ENCODE measurements around the gene ASAP2.

Gene ASAP2

GRCh38 chr2:9247177-9247576 is 40.6 kb downstream of the ASAP2 start:
- H3K9me3 ChIP-seq (ENCODE audit: insufficient read depth, low read length, severe bottlenecking): no peaks in the 10 kb centered on the region
- no peak overlapping the region for H3K27ac ChIP-seq (ENCODE audit: low read length)
- no peaks in the 10 kb centered on the region for H3K4me1 ChIP-seq (ENCODE audit: insufficient read depth, low read length)
- no peak overlapping the region for H3K4me2 ChIP-seq (ENCODE audit: insufficient read depth, low read length)
- DNase-seq (no peak), ATAC-seq (ENCODE audit: insufficient read depth, low read depth) (no peak)
- H3K9ac ChIP-seq (ENCODE audit: low read depth, low read length): no peak overlapping the region
- H2AFZ ChIP-seq (ENCODE audit: low read depth, low read length): no peak overlapping the region
- H3K27me3 ChIP-seq (ENCODE audit: insufficient read depth, low read length, poor library complexity): no peaks in the 10 kb centered on the region
- TF ChIP-seq EZH2 (IDR thresholded peaks at IDR 0.05; ENCODE audit: borderline replicate concordance, low read depth, low read length, severe bottlenecking): no peak
- TF ChIP-seq, protein P1, sequence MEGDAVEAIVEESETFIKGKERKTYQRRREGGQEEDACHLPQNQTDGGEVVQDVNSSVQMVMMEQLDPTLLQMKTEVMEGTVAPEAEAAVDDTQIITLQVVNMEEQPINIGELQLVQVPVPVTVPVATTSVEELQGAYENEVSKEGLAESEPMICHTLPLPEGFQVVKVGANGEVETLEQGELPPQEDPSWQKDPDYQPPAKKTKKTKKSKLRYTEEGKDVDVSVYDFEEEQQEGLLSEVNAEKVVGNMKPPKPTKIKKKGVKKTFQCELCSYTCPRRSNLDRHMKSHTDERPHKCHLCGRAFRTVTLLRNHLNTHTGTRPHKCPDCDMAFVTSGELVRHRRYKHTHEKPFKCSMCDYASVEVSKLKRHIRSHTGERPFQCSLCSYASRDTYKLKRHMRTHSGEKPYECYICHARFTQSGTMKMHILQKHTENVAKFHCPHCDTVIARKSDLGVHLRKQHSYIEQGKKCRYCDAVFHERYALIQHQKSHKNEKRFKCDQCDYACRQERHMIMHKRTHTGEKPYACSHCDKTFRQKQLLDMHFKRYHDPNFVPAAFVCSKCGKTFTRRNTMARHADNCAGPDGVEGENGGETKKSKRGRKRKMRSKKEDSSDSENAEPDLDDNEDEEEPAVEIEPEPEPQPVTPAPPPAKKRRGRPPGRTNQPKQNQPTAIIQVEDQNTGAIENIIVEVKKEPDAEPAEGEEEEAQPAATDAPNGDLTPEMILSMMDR (IDR thresholded peaks at IDR 0.05; ENCODE audit: borderline replicate concordance, extremely low read depth, low read length, poor library complexity, severe bottlenecking): no peak
- peaks cover 21% of the 10 kb centered on the region for H3K79me2 ChIP-seq (ENCODE audit: insufficient read depth, low read length)
- peaks cover 38% of the 10 kb centered on the region for H4K20me1 ChIP-seq (ENCODE audit: insufficient read depth, low read length)
- no peaks in the 10 kb centered on the region for H3K36me3 ChIP-seq (ENCODE audit: insufficient read depth, low read length)
- no peak overlapping the region for H3K4me3 ChIP-seq (ENCODE audit: low read depth in 1 of 2, low read length in 2 of 2)

DNA sequence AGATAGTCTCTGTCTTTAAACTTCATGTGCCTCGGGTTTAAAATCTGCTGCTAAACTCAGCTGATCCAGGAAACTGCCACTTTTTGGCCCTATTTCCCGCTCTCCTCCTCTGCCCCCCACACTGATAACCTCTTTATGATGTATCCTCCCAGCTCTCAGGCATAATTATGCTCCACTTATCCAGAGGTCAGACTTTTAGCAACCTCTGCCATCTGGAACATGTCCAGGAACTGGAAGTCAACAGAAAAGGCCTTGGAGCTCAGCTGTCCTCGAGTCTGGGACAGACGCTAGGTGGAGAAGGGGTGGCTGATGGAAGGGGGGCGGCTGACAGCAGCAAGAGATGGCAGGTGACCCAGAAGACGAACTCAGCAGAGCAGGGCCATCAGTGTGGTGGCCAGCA is 41.2 kb downstream of the ASAP2 start:
- Histone ChIP-seq H3K4me1 (ENCODE audit: insufficient read depth, low read length) (no peaks in the 10 kb centered on the region), H3K4me3 (ENCODE audit: low read depth in 1 of 2, low read length in 2 of 2) (no peak overlapping the region), H3K79me2 (ENCODE audit: insufficient read depth, low read length) (peaks cover 21% of the 10 kb centered on the region), H3K4me2 (ENCODE audit: insufficient read depth, low read length) (no peak overlapping the region), H3K9ac (ENCODE audit: low read depth, low read length) (no peak overlapping the region), H3K27ac (ENCODE audit: low read length) (no peak overlapping the region), H3K27me3 (ENCODE audit: insufficient read depth, low read length, poor library complexity) (no peaks in the 10 kb centered on the region), H3K9me3 (ENCODE audit: insufficient read depth, low read length, severe bottlenecking) (no peaks in the 10 kb centered on the region), H2AFZ (ENCODE audit: low read depth, low read length) (no peak overlapping the region), H4K20me1 (ENCODE audit: insufficient read depth, low read length) (peaks cover 38% of the 10 kb centered on the region), H3K36me3 (ENCODE audit: insufficient read depth, low read length) (no peaks in the 10 kb centered on the region)
- TF ChIP-seq EZH2 (IDR thresholded peaks at IDR 0.05; ENCODE audit: borderline replicate concordance, low read depth, low read length, severe bottlenecking): no peak
- TF ChIP-seq, protein P1 (IDR thresholded peaks at IDR 0.05; ENCODE audit: borderline replicate concordance, extremely low read depth, low read length, poor library complexity, severe bottlenecking): no peak
- ATAC-seq (ENCODE audit: insufficient read depth, low read depth) (no peak), DNase-seq (no peak)

GRCh38 chr2:9248363-9248762 is 41.8 kb downstream of the ASAP2 start:
- TF ChIP-seq EZH2 (IDR thresholded peaks at IDR 0.05; ENCODE audit: borderline replicate concordance, low read depth, low read length, severe bottlenecking): no peak
- TF ChIP-seq, protein P1 (IDR thresholded peaks at IDR 0.05; ENCODE audit: borderline replicate concordance, extremely low read depth, low read length, poor library complexity, severe bottlenecking): no peak
- Histone ChIP-seq H3K4me1 (ENCODE audit: insufficient read depth, low read length) (no peaks in the 10 kb centered on the region), H3K36me3 (ENCODE audit: insufficient read depth, low read length) (no peaks in the 10 kb centered on the region)

More at GRCh38 chr2:9248363-9248762, 41.8 kb downstream of the ASAP2 start:
- H3K9ac ChIP-seq (ENCODE audit: low read depth, low read length): no peak overlapping the region
- no peak overlapping the region for H3K4me3 ChIP-seq (ENCODE audit: low read depth in 1 of 2, low read length in 2 of 2)
- DNase-seq (no peak), ATAC-seq (ENCODE audit: insufficient read depth, low read depth) (no peak)
- H3K27me3 ChIP-seq (ENCODE audit: insufficient read depth, low read length, poor library complexity): no peaks in the 10 kb centered on the region
- H3K79me2 ChIP-seq (ENCODE audit: insufficient read depth, low read length): peaks cover 21% of the 10 kb centered on the region
- H3K4me2 ChIP-seq (ENCODE audit: insufficient read depth, low read length): no peak overlapping the region
- no peaks in the 10 kb centered on the region for H3K9me3 ChIP-seq (ENCODE audit: insufficient read depth, low read length, severe bottlenecking)
- peaks cover 38% of the 10 kb centered on the region for H4K20me1 ChIP-seq (ENCODE audit: insufficient read depth, low read length)
- no peak overlapping the region for H3K27ac ChIP-seq (ENCODE audit: low read length)
- H2AFZ ChIP-seq (ENCODE audit: low read depth, low read length): no peak overlapping the region
